Adrenal gland (tissue), 5 donors: ENCODE measurements around the gene CERT1.

Experiments used
- CTCF ChIP-seq, 6 experiments: fragments of 450-650 bp in 4 of 6; fragments of 200-600 bp in 2 of 6; sonication (generic) in 1 of 6; IDR thresholded peaks; 1 replicate in 5 of 6; 2 replicates in 1 of 6; pipeline versions ENCODE4 v1.5.1 to v1.8.0; 2016 to 2021; ENCODE audit warnings: antibody characterized with exemption in 6 of 6, mild to moderate bottlenecking in 2 of 6, moderate library complexity in 1 of 6
- POLR2A ChIP-seq, 2 donors: fragments of 450-650 bp; IDR thresholded peaks; one replicate each; pipeline ENCODE4 v1.6.1; 2017; ENCODE audit warnings: antibody characterized with exemption in 2 of 2, mild to moderate bottlenecking in 2 of 2, moderate library complexity in 1 of 2
- donor health status: DM: no; HTN: no; CAD: no.

GRCh38 chr5:75461679-75462078 lies 49.8 kb downstream of the CERT1 start:
- no peak for TF ChIP-seq CTCF (IDR thresholded peaks at IDR 0.05)
- TF ChIP-seq POLR2A (IDR thresholded peaks at IDR 0.05), result no peak
